ENCODE results near the gene DPPA4.

DNA sequence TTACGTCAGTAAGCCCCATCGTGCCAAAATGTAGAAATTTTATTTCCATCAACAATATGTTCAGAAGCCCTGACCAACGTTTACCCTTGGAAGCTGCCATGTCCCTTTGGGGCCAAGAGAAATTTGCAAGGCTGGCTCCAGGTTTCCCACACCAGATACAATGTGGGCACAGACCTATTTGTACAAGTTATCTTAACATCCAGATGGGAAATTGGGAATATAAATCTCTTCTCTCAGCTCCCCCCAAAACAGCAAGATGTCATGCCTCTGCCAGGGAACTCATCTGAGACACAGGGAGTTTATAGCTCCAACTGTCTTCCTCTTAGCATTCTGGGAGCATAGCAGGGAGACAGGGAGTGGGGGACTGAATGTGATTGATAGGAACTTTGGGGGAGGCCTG, 11.7 kb downstream of the DPPA4 start:
- TF ChIP-seq, protein P1, sequence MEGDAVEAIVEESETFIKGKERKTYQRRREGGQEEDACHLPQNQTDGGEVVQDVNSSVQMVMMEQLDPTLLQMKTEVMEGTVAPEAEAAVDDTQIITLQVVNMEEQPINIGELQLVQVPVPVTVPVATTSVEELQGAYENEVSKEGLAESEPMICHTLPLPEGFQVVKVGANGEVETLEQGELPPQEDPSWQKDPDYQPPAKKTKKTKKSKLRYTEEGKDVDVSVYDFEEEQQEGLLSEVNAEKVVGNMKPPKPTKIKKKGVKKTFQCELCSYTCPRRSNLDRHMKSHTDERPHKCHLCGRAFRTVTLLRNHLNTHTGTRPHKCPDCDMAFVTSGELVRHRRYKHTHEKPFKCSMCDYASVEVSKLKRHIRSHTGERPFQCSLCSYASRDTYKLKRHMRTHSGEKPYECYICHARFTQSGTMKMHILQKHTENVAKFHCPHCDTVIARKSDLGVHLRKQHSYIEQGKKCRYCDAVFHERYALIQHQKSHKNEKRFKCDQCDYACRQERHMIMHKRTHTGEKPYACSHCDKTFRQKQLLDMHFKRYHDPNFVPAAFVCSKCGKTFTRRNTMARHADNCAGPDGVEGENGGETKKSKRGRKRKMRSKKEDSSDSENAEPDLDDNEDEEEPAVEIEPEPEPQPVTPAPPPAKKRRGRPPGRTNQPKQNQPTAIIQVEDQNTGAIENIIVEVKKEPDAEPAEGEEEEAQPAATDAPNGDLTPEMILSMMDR (IDR thresholded peaks at IDR 0.05) = no peak
- TF ChIP-seq EP300 (IDR thresholded peaks at IDR 0.05) (no peak), POLR2AphosphoS5 (IDR thresholded peaks at IDR 0.05) (no peak)

All from suprapubic skin (tissue), 4 donors.